AG09319 (cell line): ENCODE results near the gene PTPRM.

Source experiments
- DNase-seq: peaks from one replicate; pipeline ENCODE4 v3.0.0-alpha.2; 2010; ENCODE audit warnings: low read depth; ENCODE audit errors: extremely low read depth
- CTCF ChIP-seq: IDR thresholded peaks from 2 replicates; pipeline ENCODE4 v1.5.1; 2011; ENCODE audit warnings: low read depth, mild to moderate bottlenecking, inconsistent platforms, low read length, moderate library complexity

Gene PTPRM

GRCh38 chr18:8114480-8114879, 547.4 kb downstream of the PTPRM start:
- TF ChIP-seq CTCF = no peak
- DNase-seq = no peak

- DNase-seq = no peak
- TF ChIP-seq CTCF = no peak
These were observed 549.4 kb downstream of the PTPRM start for GRCh38 chr18:8116341-8117005.

GRCh38 chr18:8117006-8117371, 549.9 kb downstream of the PTPRM start:
- DNase-seq = no peak
- TF ChIP-seq CTCF = no peak

- TF ChIP-seq CTCF = no peak
- DNase-seq = no peak
These were observed 554.0 kb downstream of the PTPRM start for GRCh38 chr18:8121101-8121500.

GRCh38 chr18:8121942-8122480, 554.9 kb downstream of the PTPRM start:
- TF ChIP-seq CTCF = no peak
- no peak for DNase-seq

GRCh38 chr18:8124232-8125146, 557.4 kb downstream of the PTPRM start:
- TF ChIP-seq CTCF = no peak
- no peak for DNase-seq

GRCh38 chr18:8130096-8130495, 563.0 kb downstream of the PTPRM start:
- no peak for TF ChIP-seq CTCF
- DNase-seq = no peak
